ENCODE data around the gene TRERF1. TPM values are rescaled to one million over a fixed set of nuclear protein-coding genes. Genes with fewer than 3 reads are reported as not detected.
A peak's percentile ranks its signal among the peaks of the same experiment; 100 is the strongest.

TRERF1 gene, protein sequence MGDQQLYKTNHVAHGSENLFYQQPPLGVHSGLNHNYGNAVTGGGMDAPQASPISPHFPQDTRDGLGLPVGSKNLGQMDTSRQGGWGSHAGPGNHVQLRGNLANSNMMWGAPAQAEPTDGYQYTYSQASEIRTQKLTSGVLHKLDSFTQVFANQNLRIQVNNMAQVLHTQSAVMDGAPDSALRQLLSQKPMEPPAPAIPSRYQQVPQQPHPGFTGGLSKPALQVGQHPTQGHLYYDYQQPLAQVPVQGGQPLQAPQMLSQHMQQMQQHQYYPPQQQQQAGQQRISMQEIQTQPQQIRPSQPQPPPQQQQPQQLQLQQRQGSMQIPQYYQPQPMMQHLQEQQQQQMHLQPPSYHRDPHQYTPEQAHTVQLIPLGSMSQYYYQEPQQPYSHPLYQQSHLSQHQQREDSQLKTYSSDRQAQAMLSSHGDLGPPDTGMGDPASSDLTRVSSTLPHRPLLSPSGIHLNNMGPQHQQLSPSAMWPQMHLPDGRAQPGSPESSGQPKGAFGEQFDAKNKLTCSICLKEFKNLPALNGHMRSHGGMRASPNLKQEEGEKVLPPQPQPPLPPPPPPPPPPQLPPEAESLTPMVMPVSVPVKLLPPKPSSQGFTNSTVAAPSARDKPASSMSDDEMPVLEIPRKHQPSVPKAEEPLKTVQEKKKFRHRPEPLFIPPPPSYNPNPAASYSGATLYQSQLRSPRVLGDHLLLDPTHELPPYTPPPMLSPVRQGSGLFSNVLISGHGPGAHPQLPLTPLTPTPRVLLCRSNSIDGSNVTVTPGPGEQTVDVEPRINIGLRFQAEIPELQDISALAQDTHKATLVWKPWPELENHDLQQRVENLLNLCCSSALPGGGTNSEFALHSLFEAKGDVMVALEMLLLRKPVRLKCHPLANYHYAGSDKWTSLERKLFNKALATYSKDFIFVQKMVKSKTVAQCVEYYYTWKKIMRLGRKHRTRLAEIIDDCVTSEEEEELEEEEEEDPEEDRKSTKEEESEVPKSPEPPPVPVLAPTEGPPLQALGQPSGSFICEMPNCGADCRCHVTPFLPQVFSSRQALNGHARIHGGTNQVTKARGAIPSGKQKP (N-terminal part only)
- 10 to 100 TPM; 12.2 to 14.5 TPM for total RNA-seq

DNA sequence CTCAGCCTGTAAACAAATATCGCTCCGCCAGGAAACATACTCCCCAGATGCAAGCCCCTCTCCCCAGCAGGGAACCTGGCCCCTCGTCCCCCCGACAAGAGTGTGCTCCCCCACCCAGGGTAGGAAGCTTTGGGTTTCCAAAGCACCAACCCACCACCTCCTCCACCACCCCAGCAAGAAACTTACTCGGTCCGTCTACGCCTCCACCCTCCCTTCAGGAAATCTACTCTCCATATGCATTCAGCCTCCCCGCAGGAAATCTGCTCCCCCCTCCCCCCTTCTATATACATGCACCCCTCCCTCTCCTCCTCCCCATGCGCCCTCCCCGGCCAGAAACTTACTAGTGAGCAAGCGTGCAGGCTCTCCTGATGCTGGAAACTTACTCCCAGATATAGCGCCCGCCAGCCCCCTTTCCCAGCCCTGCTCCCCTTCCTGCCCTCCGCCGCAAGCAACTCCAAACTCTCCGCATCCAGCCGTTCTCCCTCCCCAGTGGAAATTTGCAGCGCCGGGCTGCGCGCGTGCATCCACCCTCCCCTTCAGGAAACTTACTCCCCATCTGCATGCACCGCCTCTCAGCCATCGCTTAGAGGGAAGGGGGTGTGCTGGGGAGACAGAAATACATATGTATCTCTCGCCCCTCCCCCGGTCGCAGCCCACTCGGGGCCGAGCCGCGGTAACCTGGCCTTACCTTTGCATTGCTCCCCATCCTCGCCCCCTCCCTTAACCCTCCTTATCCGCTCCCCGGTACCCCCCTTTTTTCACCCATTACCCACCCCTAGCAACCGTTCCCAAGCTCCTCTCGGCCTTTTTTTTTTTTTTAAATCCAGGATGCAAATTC is at the start of gene TRERF1:
TSS of gene TRERF1 (minus strand) at position 594 of the 838 bp plus-strand sequence. CDS start 182,336 bp downstream, outside the sequence.
- ATAC-seq, result peak; percentile 37
- H3K4me1 Mint-ChIP-seq, result peaks cover 47% of the 10 kb centered on the region
- CTCF ChIA-PET, result interaction anchor here (0.6 to 2.0 kb wide), 4 partner anchors 62 to 218 kb away, joined by 3 to 11 read pairs (median 4); no protein-coding TSS in a partner anchor
- peak; percentile 74 for DNase-seq
- peaks cover 16% of the 10 kb centered on the region for H3K36me3 Mint-ChIP-seq (ENCODE audit: low read depth)
- POLR2A ChIA-PET, result interaction anchor here (0.6 to 1.2 kb wide), 5 partner anchors 15 to 324 kb away, joined by 3 to 5 read pairs (median 4); no protein-coding TSS in a partner anchor
- intact Hi-C loops (cut with DNase I, micrococcal nuclease), result loop anchor here (1.0 to 5.0 kb wide), 10 partner anchors 29 to 235 kb away; partner anchors contain the start of gene MRPS10 (in 2 of the 2)
- H3K27ac Mint-ChIP-seq, result peak within 1 kb of the TSS; percentile 88
- H3K27me3 Mint-ChIP-seq, result peaks cover 5% of the 10 kb centered on the region
- H3K4me3 Mint-ChIP-seq, result peak within 1 kb of the TSS; percentile 83
- H3K9me3 Mint-ChIP-seq (ENCODE audit: low read depth), result no peaks in the 10 kb centered on the region

DNA sequence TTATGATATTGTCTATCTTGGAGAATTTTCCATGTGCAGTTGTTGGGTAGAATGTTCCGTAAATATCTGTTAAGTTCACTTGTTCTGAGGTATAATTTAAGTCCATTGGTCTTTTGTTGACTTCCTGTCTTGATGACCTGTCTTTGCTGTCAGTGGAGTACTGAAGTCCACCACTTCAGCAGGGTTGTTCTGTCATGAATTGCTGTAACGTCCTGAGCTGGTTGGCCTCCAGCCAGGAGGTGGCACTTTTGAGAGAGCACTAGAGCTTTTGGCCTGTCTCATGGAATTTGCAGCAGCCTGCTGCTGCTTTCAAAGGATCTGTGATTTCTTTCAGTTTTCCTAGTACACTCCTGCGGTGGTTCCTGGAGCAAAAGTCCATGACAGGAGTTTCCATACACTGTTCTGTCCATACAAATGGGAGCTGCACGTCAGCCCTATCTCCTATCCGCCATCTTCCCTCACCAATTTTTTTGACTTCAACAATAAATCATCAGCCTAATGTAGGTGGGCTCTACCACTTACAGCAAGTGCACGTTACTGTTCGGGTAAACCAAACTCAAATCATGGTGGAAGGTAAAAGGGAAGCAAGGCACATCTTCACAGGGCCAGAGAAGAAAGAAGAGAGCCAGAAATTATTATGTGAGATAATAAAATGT is 46.9 kb upstream of the TRERF1 start:
- intact Hi-C loops (cut with DNase I, micrococcal nuclease), result no loop called here
- ChIA-PET POLR2A (no interaction called here), CTCF (interaction anchor here (0.8 to 1.5 kb wide), 2 partner anchors 33 to 49 kb away, joined by 3 to 4 read pairs; no protein-coding TSS in a partner anchor)
- no peak for ATAC-seq
- no peak overlapping the region for H3K4me3 Mint-ChIP-seq
- H3K27me3 Mint-ChIP-seq, result no peaks in the 10 kb centered on the region
- H3K9me3 Mint-ChIP-seq (ENCODE audit: low read depth), result no peaks in the 10 kb centered on the region
- no peaks in the 10 kb centered on the region for H3K36me3 Mint-ChIP-seq (ENCODE audit: low read depth)
- peaks cover 16% of the 10 kb centered on the region for H3K4me1 Mint-ChIP-seq
- no peak for DNase-seq
- no peak overlapping the region for H3K27ac Mint-ChIP-seq

DNA sequence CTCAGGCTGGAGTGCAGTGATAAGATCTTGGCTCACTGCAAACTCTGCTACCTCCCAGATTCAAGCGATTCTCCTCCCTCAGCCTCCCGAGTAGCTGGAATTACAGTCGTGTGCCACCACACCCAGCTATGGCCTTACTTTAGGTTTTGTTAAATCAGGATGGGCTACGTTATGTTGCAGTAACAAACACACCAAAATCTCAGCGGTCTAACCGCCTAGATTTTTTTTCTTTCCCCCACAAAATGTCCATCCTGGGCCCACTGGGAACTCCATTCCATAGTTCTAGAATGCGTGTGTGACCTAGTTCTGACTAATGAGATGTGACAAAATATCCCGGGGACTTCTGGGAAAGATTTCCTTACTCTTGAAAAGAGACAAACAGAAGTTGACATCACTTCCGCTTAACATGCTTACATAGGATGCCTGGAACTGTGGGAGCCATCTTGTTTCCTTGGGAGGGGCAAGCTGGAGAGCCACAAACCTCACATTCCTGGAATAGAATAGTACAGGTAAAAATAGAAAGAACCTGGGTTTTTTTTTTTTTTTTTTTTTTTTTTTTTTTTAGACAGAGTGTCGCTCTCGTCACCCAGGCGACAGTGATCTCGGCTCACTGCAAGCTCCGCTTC is 42.3 kb upstream of the TRERF1 start:
- H3K4me1 Mint-ChIP-seq, result no peaks in the 10 kb centered on the region
- ATAC-seq, result no peak
- DNase-seq, result no peak
- no peak overlapping the region for H3K4me3 Mint-ChIP-seq
- H3K27me3 Mint-ChIP-seq, result no peaks in the 10 kb centered on the region
- no peak overlapping the region for H3K27ac Mint-ChIP-seq
- no peaks in the 10 kb centered on the region for H3K9me3 Mint-ChIP-seq (ENCODE audit: low read depth)
- no peaks in the 10 kb centered on the region for H3K36me3 Mint-ChIP-seq (ENCODE audit: low read depth)
- ChIA-PET POLR2A (no interaction called here), CTCF (interaction anchor here (1.0 to 1.4 kb wide), 3 partner anchors 35 to 54 kb away, joined by 3 to 7 read pairs (median 6); no protein-coding TSS in a partner anchor)
- intact Hi-C loops (cut with DNase I, micrococcal nuclease), result no loop called here

DNA sequence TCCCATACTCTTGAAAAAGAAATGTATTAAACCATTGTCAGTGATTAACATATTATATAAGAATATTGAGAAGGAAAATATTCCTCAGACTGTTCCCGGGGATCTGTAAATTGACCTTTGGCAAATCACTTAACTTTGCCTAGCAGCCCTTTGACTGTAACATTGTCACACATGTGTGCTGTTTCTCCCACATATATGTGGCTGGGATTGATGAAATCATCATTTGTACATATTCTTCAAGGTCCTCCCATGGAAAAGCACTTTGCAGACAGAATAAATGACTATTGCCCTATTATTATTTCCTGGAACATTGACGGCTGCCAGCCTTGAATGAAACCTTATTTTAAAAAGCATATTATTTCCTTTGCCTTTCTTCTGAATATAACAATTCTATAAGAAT is 36.4 kb upstream of the TRERF1 start:
- intact Hi-C loops (cut with DNase I, micrococcal nuclease), result no loop called here
- no peaks in the 10 kb centered on the region for H3K4me1 Mint-ChIP-seq
- ChIA-PET CTCF (interaction anchor here (0.6 to 1.4 kb wide), 2 partner anchors 43 to 724 kb away, joined by 3 to 4 read pairs; no protein-coding TSS in a partner anchor), POLR2A (no interaction called here)
- H3K27me3 Mint-ChIP-seq, result no peaks in the 10 kb centered on the region
- no peaks in the 10 kb centered on the region for H3K36me3 Mint-ChIP-seq (ENCODE audit: low read depth)
- no peak overlapping the region for H3K27ac Mint-ChIP-seq
- no peak overlapping the region for H3K4me3 Mint-ChIP-seq
- no peak for ATAC-seq
- DNase-seq, result no peak
- H3K9me3 Mint-ChIP-seq (ENCODE audit: low read depth), result no peaks in the 10 kb centered on the region

DNA sequence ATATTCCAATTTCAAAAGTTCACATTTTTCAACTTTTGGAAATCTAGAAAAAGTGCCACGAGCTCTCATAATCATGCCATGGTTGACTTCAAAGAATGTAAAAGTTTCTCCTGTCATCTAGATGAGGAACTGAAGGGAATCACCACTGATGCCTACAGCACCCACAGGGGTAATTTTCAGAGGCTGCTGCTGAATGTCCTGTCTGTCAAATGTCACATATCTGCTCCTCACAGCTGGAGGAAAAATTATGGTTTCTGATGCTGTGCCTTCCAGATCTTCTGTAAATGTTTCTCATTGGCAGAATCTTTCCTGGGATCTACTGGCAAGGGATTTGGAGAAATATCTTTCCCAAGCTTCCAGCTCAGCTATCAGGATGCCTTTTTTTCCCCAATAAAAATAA is 32.5 kb upstream of the TRERF1 start:
- no peaks in the 10 kb centered on the region for H3K9me3 Mint-ChIP-seq (ENCODE audit: low read depth)
- no peaks in the 10 kb centered on the region for H3K36me3 Mint-ChIP-seq (ENCODE audit: low read depth)
- H3K4me3 Mint-ChIP-seq, result no peak overlapping the region
- no peaks in the 10 kb centered on the region for H3K27me3 Mint-ChIP-seq
- no peak for ATAC-seq
- H3K4me1 Mint-ChIP-seq, result no peaks in the 10 kb centered on the region
- H3K27ac Mint-ChIP-seq, result no peak overlapping the region
- POLR2A ChIA-PET, result no interaction called here
- DNase-seq, result no peak
- intact Hi-C loops (cut with DNase I, micrococcal nuclease), result no loop called here
- CTCF ChIA-PET, result interaction anchor here (0.7 to 1.6 kb wide), 5 partner anchors 11 to 63 kb away, joined by 3 to 7 read pairs (median 5); no protein-coding TSS in a partner anchor

DNA sequence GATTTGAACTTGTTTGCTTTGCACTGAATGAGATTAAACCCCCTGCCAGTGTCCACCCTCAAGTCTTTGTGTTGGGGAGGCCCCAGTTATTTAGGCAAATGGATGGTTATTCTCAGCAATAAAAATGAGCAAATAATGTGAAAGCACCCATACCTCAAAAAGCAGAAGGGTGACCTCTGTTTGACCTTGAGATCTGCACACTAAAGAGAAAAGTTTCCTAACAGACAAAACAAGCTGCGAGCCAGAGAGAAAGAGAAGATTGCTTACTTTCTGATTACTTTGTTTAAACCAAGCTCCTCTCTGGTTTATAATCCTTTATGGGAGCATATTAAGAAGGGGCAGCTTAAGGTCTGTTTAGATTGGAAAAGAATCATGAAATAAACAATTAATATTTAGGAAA is 30.4 kb upstream of the TRERF1 start:
- Mint-ChIP-seq H3K27me3 (no peaks in the 10 kb centered on the region), H3K9me3 (ENCODE audit: low read depth) (no peaks in the 10 kb centered on the region), H3K36me3 (ENCODE audit: low read depth) (no peaks in the 10 kb centered on the region), H3K27ac (no peak overlapping the region), H3K4me1 (no peaks in the 10 kb centered on the region), H3K4me3 (no peak overlapping the region)
- DNase-seq (no peak), ATAC-seq (no peak)
- intact Hi-C loops (cut with DNase I, micrococcal nuclease), result no loop called here
- ChIA-PET CTCF (interaction anchor here (0.7 kb wide), 1 partner anchor 438 kb away, joined by 3 read pairs; no protein-coding TSS in a partner anchor), POLR2A (no interaction called here)

DNA sequence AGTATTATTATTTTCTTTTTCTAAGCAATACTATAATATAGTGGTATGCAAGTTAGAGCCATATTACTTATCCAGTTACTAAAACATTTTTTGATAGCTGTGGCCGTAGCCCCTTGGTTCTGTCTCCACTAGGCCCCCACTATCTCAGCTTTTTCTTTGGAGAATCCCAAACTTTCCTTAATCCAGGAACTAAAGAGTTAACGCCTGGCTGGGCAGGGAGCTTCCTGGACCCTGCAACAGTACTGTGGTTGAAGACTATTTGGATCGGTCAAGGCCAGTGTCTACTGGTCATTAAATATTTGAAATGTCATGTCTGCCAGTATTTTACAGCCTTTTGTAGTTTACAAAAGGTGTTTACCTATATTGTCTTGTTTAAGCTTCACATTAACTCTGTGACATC is 20.0 kb upstream of the TRERF1 start:
- Mint-ChIP-seq H3K4me1 (no peaks in the 10 kb centered on the region), H3K27ac (no peak overlapping the region), H3K36me3 (ENCODE audit: low read depth) (peaks cover 2% of the 10 kb centered on the region), H3K27me3 (no peaks in the 10 kb centered on the region), H3K9me3 (ENCODE audit: low read depth) (peaks cover 8% of the 10 kb centered on the region), H3K4me3 (no peak overlapping the region)
- CTCF ChIA-PET, result interaction anchor here (1.3 to 1.7 kb wide), 2 partner anchors 59 to 80 kb away, joined by 3 read pairs; no protein-coding TSS in a partner anchor
- POLR2A ChIA-PET, result no interaction called here
- DNase-seq (no peak), ATAC-seq (no peak)
- intact Hi-C loops (cut with DNase I, micrococcal nuclease), result no loop called here

DNA sequence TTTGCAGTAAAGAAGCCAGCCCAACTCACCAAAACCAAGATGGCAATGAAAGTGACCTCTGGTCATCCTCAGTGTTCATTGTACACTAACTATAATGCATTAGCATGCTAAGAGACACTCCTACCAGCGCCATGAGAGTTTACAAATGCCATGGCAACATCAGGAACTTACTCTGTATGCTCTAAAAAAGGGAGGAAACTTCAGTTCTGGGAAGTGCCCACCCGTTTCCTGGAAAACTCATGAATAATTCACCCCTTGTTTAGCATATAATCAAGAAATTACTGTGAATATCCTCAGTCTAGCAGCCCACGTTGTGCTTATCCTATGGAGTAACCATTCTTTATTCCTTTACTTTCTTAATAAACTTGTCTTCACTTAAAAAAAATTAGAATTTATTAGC is 19.4 kb upstream of the TRERF1 start:
- Mint-ChIP-seq H3K4me1 (no peaks in the 10 kb centered on the region), H3K27ac (no peak overlapping the region), H3K9me3 (ENCODE audit: low read depth) (peaks cover 8% of the 10 kb centered on the region), H3K36me3 (ENCODE audit: low read depth) (peaks cover 2% of the 10 kb centered on the region), H3K4me3 (no peak overlapping the region), H3K27me3 (no peaks in the 10 kb centered on the region)
- intact Hi-C loops (cut with DNase I, micrococcal nuclease), result no loop called here
- CTCF ChIA-PET, result no interaction called here
- POLR2A ChIA-PET, result no interaction called here
- ATAC-seq (no peak), DNase-seq (peak; percentile 16)

DNA sequence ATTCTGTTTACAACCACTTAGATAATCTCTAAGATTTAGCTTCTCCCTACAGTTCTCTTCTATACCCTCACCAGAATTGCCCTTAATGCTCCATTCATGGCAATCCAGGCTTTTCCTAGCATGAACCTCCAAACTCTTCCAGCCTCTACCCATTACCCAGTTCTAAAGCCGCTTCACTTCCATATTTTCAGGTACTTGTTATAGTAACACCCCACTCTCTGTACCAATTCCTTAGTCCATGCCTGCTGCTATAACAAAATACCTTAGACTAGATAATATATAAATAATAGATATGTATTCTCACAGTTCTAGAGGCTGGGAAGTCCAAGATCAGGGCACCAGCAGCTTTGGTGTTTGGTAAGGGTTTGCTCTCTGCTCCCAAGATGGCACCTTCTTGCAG is 16.5 kb upstream of the TRERF1 start:
- Mint-ChIP-seq H3K27me3 (no peaks in the 10 kb centered on the region), H3K4me1 (no peaks in the 10 kb centered on the region), H3K9me3 (ENCODE audit: low read depth) (peaks cover 8% of the 10 kb centered on the region), H3K36me3 (ENCODE audit: low read depth) (peaks cover 2% of the 10 kb centered on the region), H3K27ac (no peak overlapping the region), H3K4me3 (no peak overlapping the region)
- ATAC-seq, result no peak
- no peak for DNase-seq
- intact Hi-C loops (cut with DNase I, micrococcal nuclease), result no loop called here
- ChIA-PET POLR2A (no interaction called here), CTCF (no interaction called here)

DNA sequence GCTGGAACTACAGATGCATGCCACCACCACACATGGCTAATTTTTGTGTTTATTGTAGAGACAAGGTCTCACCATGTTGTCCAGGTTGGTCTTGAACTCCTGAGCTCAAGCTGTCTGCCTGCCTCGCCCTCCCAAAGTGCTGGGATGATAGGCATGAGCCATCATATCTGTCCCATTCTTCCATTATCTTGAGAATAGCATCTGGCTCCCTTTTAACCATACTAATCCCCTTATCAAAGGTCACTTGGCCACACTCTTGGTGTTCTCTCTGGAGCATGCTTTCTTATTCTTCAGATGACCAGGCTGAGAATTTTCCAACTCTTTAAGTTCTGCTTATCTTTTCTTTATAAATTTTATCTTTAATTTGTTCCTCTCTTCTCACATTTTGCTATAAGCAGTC is 15.9 kb upstream of the TRERF1 start:
- H3K4me1 Mint-ChIP-seq, result no peaks in the 10 kb centered on the region
- ChIA-PET POLR2A (no interaction called here), CTCF (no interaction called here)
- no peak overlapping the region for H3K27ac Mint-ChIP-seq
- intact Hi-C loops (cut with DNase I, micrococcal nuclease), result no loop called here
- peaks cover 8% of the 10 kb centered on the region for H3K9me3 Mint-ChIP-seq (ENCODE audit: low read depth)
- no peak overlapping the region for H3K4me3 Mint-ChIP-seq
- ATAC-seq (no peak), DNase-seq (no peak)
- H3K36me3 Mint-ChIP-seq (ENCODE audit: low read depth), result peaks cover 2% of the 10 kb centered on the region
- H3K27me3 Mint-ChIP-seq, result no peaks in the 10 kb centered on the region
